Endothelial cell of umbilical vein (primary cell): Measurements from ENCODE around the gene LCA5L.

Experiments used
- CTCF ChIP-seq, 2 donors: IDR thresholded peaks; 1 replicate in 1 of 2; 2 replicates in 1 of 2; pipeline ENCODE4 v1.5.1; 2011; ENCODE audit warnings: low read length in 2 of 2, mild to moderate bottlenecking in 2 of 2, moderate library complexity in 2 of 2, control low read depth in 1 of 2, inconsistent platforms in 1 of 2, low read depth in 1 of 2; ENCODE audit not compliant: insufficient read depth in 1 of 2; ENCODE audit errors: extremely low read depth in 1 of 2
- EZH2 ChIP-seq: IDR thresholded peaks from 2 replicates; pipeline ENCODE4 v1.6.1; 2012; ENCODE audit warnings: borderline replicate concordance, low read depth, mild to moderate bottlenecking, moderate library complexity, low read length, inconsistent platforms; ENCODE audit not compliant: severe bottlenecking
- GATA2 ChIP-seq: IDR thresholded peaks from 2 replicates; pipeline ENCODE4 v1.7.0; 2011; ENCODE audit warnings: low read depth, mild to moderate bottlenecking, moderate library complexity, mixed read lengths, low read length; ENCODE audit not compliant: insufficient read length, insufficient read depth
- JUN ChIP-seq: IDR thresholded peaks from 2 replicates; pipeline ENCODE4 v1.6.1; 2011; ENCODE audit warnings: borderline replicate concordance, low read depth; ENCODE audit not compliant: insufficient read length, insufficient read depth
- MAX ChIP-seq: IDR thresholded peaks from 2 replicates; pipeline ENCODE4 v1.6.1; 2011; ENCODE audit not compliant: insufficient read depth, insufficient read length
- MYC ChIP-seq: IDR thresholded peaks from one replicate; pipeline ENCODE4 v1.6.1; 2011; ENCODE audit warnings: mild to moderate bottlenecking, low read depth, low read length
- POLR2A ChIP-seq: IDR thresholded peaks from 2 replicates; pipeline ENCODE4 v1.6.1; 2012; ENCODE audit warnings: low read depth, mild to moderate bottlenecking, control low read depth, low read length
- POLR2AphosphoS5 ChIP-seq: IDR thresholded peaks from 2 replicates; pipeline ENCODE4 v1.6.1; 2012; ENCODE audit warnings: low read depth, mild to moderate bottlenecking, control low read depth, low read length, moderate library complexity; ENCODE audit not compliant: insufficient read depth

- TF ChIP-seq CTCF (IDR thresholded peaks at IDR 0.05; ENCODE audit: extremely low read depth in 1 of 2, insufficient read depth in 1 of 2, low read depth in 1 of 2, low read length in 2 of 2) (no peak), EZH2 (no peak), POLR2A (no peak), MAX (no peak), POLR2AphosphoS5 (no peak), JUN (no peak), MYC (no peak), GATA2 (no peak)
These were observed 59.4 kb downstream of the LCA5L start for GRCh38 chr21:39386194-39386593.
